GM19468 (cell line): ENCODE data around the gene ST3GAL6.

Source experiments
- ATAC-seq: cut with Tn5 transposase; IDR thresholded peaks from one replicate; pipeline ENCODE4 v1.9.1; 2021; ENCODE audit warnings: mild to moderate bottlenecking, moderate library complexity, moderate number of reproducible peaks; ENCODE audit not compliant: unreplicated experiment; ENCODE audit errors: extremely low read depth

ST3GAL6 gene

DNA sequence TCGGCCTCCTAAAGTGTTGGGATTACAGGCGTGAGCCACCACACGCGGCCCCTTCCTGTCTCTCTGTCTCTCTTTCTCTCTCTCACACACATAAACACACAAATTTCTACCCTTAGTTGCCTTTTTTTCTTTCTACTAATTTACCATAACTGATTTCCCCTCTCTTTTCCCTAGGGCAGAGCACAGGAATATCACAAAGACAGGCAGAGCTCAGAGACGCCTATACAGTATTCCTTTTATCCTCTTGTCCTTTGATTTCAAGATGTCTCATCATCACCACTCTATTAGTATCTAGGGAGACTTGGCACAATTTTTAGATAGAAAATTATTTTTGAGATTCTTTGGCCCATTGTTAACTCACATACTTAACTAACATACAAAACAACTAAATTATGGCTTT is 25.8 kb upstream of the ST3GAL6 start:
- ATAC-seq, result no peak

DNA sequence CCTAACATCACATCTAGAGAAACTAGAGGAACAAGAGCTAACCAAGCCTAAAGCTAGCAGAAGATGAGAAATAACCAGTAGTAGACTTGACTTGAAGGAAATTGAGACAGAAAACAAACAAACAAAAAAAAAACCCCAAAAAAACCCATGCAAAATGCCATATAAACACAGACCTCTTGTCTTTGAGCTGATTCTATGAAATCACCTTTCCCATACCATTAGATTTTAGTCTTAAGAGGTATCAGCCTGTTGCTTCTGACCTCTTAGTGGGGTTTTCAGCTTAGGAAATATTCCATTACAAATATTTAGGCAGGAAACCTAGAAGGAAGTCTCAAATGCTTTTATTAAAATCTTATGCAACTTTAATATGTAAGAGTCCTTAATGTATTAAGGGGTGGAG is 23.9 kb upstream of the ST3GAL6 start:
- ATAC-seq, result no peak

DNA sequence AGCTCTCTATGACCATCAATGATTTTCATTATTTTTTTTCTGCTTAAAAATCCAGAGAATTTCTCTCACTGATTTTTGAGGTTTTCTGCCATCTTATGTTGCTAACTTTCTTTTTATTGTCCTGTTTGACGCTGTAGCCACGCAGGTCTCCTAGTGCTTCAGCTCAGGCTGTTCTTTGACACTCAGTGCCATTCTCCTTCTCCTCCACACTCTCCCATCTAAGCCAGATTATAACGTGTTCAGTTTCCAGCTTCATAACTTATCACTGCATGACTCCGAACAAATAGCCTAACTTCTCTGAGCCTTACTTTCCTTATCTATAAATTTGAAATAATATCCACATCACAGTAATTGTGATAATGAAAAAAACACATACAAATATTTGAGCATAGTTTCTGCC is 22.8 kb upstream of the ST3GAL6 start:
- ATAC-seq, result no peak

DNA sequence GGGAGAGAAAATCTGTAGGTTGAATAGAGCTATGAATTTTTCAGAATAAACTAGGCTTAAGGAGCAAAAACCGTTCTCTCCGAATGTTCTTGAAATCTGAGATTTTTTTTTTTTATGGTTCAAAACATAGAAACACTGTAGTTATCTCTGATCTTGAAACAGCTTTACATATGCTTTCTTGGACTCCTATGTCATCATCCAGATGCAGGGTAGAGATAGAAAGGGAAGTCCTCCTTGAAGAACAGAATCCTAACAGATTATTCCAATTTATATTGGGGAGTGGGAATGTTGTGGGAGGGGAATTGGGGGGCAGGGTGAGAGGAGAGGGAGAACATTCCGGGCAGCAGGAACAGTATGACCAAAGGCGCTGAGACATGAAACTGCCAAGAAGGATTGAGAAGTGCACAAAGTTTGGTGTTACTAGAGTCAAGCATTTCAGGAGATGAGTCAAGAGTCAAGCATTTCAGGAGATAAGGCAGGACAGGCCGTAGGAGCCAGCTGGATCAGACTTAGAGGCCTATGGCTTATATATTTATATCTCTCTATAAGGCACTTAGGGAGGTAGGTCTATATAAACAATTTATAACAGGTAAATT is 21.9 kb upstream of the ST3GAL6 start:
- ATAC-seq, result no peak

GRCh38 chr3:98743071-98743470 is 20.1 kb upstream of the ST3GAL6 start:
- no peak for ATAC-seq

GRCh38 chr3:98744283-98744682 is 18.9 kb upstream of the ST3GAL6 start:
- no peak for ATAC-seq

DNA sequence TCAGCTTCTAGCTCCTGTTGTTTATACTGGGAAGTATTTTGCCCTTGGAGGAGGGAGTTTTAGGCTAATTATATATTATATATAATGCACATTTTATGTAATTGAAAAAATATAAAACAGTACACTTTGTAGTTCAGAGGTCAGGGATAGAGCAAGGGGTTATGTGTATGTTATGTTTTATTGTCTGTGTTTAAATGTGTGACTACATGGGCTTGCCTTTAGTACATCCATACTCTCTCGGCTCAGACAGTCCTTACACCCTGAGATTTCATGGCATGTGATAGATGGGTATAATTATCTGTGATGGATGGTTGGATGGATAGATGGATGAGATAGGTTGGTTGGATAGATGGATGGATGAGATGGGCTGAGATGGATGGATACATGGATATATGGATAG is 17.4 kb upstream of the ST3GAL6 start:
- ATAC-seq, result no peak

DNA sequence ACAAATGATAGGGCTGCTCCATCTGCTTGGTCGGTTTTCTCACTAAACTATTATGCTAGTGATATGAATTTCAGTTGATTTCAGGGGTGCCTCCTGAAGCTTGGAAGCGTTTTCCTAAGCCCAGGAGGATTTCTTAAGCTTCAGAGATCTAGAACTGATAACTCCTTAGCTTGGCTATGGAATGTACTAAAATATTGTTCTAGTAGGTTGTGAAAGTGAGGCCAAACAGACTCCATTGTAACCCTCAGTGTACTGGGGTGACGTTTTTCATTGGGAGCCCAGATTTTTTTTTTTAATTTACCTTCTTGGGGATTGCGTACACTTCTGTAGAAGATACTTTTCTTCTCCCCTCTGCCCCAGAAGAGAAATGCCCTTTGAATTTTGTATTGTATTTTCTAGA is 17.0 kb upstream of the ST3GAL6 start:
- no peak for ATAC-seq

GRCh38 chr3:98746882-98747281 is 16.3 kb upstream of the ST3GAL6 start:
- no peak for ATAC-seq

GRCh38 chr3:98750276-98750919 is 12.7 kb upstream of the ST3GAL6 start:
- ATAC-seq, result no peak

GRCh38 chr3:98754483-98754882 is 8.7 kb upstream of the ST3GAL6 start:
- ATAC-seq, result no peak

- ATAC-seq, result no peak
These were observed 7.5 kb upstream of the ST3GAL6 start for GRCh38 chr3:98755601-98756000.

- ATAC-seq, result no peak
These were observed 3.5 kb upstream of the ST3GAL6 start for GRCh38 chr3:98759629-98760028.

GRCh38 chr3:98761643-98762229 is 1.4 kb upstream of the ST3GAL6 start:
- ATAC-seq, result no peak

- no peak for ATAC-seq
These were observed 779 bp downstream of the ST3GAL6 start for GRCh38 chr3:98763819-98764418.

DNA sequence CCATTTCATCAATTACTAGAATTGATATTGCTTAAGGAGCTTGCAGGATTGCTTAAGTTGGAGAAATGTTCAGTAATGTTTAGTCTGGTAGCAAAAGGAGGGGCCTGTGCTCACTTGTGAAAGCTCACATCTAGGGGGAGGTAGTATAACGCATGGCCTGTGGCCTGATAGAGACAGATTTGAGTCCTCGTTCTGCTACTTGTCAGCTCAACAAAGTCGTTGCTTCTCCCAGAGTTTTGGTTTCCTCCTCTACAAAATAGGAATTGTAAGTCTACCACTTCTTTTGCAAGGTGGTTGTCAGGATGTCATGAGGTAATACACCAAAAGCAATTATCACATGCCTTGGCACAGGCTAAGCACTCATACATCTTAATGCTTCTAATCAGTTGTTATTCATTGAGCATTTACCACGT is 1.3 kb downstream of the ST3GAL6 start:
- ATAC-seq, result no peak

DNA sequence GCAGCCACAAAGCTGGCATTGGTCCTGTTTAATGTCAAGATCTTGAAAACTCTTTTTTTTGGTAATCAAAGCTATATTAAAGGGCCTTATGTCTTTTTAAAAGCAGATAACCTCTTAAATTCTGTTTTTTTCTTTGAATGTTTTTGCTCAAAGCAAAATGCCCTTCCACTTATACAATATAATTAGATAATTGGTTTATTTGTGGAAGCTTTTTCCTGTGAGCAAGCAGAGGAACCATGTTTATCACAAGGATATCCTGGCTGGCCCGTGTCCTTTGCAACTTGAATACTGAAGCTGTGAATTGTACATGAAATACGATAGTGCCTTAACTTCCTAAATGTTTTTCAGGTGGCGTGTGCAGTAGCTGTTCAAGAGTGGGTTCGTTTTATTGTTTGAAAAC is 2.6 kb downstream of the ST3GAL6 start:
- ATAC-seq, result no peak

- no peak for ATAC-seq
These were observed 3.8 kb downstream of the ST3GAL6 start for GRCh38 chr3:98766924-98767323.

DNA sequence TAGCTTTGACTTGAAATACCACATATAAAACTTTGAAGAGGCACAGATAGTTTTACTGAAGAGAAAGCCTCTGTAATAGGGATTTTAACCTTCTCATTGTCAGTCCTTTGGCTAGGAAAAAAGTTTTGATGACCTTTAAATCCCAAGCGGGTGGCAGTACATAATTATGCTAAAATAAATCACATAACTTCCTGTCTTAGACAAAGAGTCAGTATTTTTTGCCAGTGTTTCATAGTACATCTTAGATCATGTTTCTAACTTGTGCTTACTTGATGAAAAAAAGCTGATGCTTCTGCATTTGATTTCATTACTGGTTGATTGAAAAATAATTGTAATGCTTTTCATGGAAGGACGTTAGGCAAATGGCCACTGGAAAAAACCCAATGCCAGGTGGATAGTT is 5.8 kb downstream of the ST3GAL6 start:
- ATAC-seq, result no peak

DNA sequence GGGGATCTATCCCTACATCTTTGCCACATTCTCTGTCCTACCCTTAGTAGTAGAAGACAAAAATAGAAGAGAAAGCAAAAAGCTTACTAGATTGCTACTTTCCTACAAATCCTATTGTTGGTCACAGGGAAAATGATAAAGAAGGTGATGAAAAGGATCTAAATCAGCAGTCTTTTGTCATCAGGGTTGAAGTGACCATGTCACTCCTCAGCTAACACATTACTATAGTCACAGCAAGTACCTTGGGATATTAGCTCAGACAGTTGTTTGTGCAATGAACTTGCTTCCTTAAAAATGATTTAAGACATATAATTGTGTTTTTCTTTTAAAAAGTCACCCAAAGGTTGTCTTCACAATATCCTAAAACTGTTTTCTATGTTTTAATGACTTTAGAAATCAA is 6.3 kb downstream of the ST3GAL6 start:
- no peak for ATAC-seq

DNA sequence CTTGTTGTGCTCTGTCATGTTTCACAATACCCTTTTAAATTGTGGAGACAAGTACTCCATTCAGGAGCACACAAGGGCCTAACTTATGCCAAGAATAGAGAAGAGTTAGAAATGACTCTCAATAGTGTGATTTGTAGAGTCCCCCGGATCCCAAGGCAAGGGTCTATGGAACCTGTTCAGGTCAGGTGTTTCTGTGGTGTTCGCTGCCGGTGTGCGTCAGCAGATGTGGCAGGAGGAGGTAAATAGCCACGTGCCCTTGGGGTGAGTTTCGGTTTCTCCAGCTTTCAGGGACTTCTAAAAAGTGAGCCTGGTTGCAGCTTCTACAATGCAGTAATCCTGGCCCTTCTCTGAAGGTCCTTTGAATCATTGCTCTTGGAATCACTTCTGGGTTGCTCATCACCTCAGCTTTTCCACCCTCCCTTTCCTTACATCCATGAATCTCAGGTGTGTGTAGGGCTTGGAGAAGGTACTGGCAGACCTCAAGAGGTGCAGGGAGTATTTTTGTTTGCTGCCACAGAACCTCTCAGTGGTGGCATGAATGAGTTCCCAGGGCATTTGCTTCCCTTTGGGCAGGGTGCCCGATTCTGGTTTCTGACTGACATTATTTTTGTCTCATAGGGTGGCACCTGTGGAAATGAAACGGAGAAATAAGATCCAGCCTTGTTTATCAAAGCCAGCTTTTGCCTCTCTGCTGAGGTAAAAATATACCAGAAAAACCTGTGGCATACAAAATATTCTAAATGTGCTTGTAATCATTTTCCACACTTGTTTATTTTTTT is 7.3 kb downstream of the ST3GAL6 start:
- peak; percentile 48 for ATAC-seq
